GM12878 (cell line): ENCODE measurements around the gene TRIM71. TPM values are rescaled to one million over a fixed set of nuclear protein-coding genes. Genes with fewer than 3 reads are reported as not detected.

Experiments
- ATAC-seq: fragments of 200-7000 bp; cut with Tn5 transposase; 3 replicates; pipeline ENCODE4 v1.9.1; 2020; ENCODE audit warnings: mild to moderate bottlenecking, moderate library complexity
- BruUV-seq: library from RNA; stranded (reverse); fragments of 400-500 nt; replicated peaks from 2 replicates; lab custom pipeline; 2021; lab: Mats Ljungman, UMichigan
- CTCF ChIA-PET: fragments of 300-600 bp; sonication (Branson Sonifier 250); formaldehyde crosslinking; extraction: SDS; loops from one replicate; lab custom pipeline; 2021; ENCODE audit warnings: inconsistent platforms; lab: Yijun Ruan, JAX
- POLR2A ChIA-PET: fragments of 350-600 bp; formaldehyde crosslinking; extraction: SDS; loops from one replicate; lab custom pipeline; 2021; ENCODE audit warnings: inconsistent platforms; lab: Charles Lee
- RAD21 ChIA-PET: fragments of 300-600 bp; sonication (Branson Sonifier 250); formaldehyde crosslinking; loops from one replicate; lab custom pipeline; 2023; ENCODE audit warnings: antibody characterized with exemption; ENCODE audit not compliant: unreplicated experiment; lab: Charles Lee
- SMC1A ChIA-PET: fragments of 300-600 bp; sonication (Branson Sonifier 250); formaldehyde crosslinking; loops from one replicate; lab custom pipeline; 2023; ENCODE audit not compliant: unreplicated experiment, uncharacterized antibody; lab: Charles Lee
- DNase-seq: peaks from one replicate; pipeline ENCODE4 v3.0.0-alpha.2; 2011; ENCODE audit warnings: low read depth, low spot score
- FAIRE-seq: peaks from 3 replicates; lab custom pipeline; 2011; peaks lifted over from hg19 to GRCh38; lab: Jason Lieb, UNC
- H2AFZ ChIP-seq: 2 replicates; pipeline ENCODE4 v1.6.0; 2011; ENCODE audit warnings: low read depth, low read length, control low read depth; ENCODE audit not compliant: control insufficient read depth
- H3K27ac ChIP-seq: 2 replicates; pipeline ENCODE4 v1.5.1; 2011; ENCODE audit warnings: control low read depth; ENCODE audit not compliant: control insufficient read depth, insufficient read depth
- H3K27me3 ChIP-seq, 2 experiments: replicated peaks in 1 of 2; 2 replicates each; pipeline versions ENCODE4 v1.6.0 to v1.6.1; 2011; ENCODE audit warnings: low read length in 1 of 2; ENCODE audit not compliant: control insufficient read depth in 2 of 2, insufficient read depth in 2 of 2
- H3K36me3 ChIP-seq, 2 experiments: 2 replicates each; pipeline ENCODE4 v1.5.1; 2011; ENCODE audit warnings: low read length in 1 of 2; ENCODE audit not compliant: control insufficient read depth in 2 of 2, insufficient read depth in 2 of 2
- H3K4me1 ChIP-seq: 2 replicates; pipeline ENCODE4 v1.6.1; 2011; ENCODE audit warnings: mild to moderate bottlenecking, low read length, moderate library complexity, mixed read lengths; ENCODE audit not compliant: control insufficient read depth, insufficient read depth
- H3K4me2 ChIP-seq: 2 replicates; pipeline ENCODE4 v1.6.0; 2011; ENCODE audit warnings: control low read depth; ENCODE audit not compliant: control insufficient read depth, insufficient read depth
- H3K4me3 ChIP-seq: fragments of 200-600 bp; sonication (generic); 2 replicates; pipeline ENCODE4 v1.5.1; 2016
- H3K79me2 ChIP-seq: 2 replicates; pipeline ENCODE4 v1.6.0; 2011; ENCODE audit warnings: low read length; ENCODE audit not compliant: control insufficient read depth, insufficient read depth
- H3K9ac ChIP-seq: 2 replicates; pipeline ENCODE4 v1.8.0; 2011; ENCODE audit warnings: low read length, control low read depth, mixed read lengths; ENCODE audit not compliant: control insufficient read depth, insufficient read depth
- H3K9me3 ChIP-seq: replicated peaks from 3 replicates; pipeline ENCODE4 v1.5.1; 2011; ENCODE audit warnings: mild to moderate bottlenecking, low read length; ENCODE audit not compliant: control insufficient read depth, insufficient read depth
- H4K20me1 ChIP-seq: 2 replicates; pipeline ENCODE4 v1.6.0; 2011; ENCODE audit not compliant: control insufficient read depth, insufficient read depth
- BCL11A ChIP-seq: IDR thresholded peaks from 2 replicates; pipeline ENCODE4 v1.6.1; 2011; ENCODE audit warnings: low read depth, low read length
- CHD2 ChIP-seq: IDR thresholded peaks from 2 replicates; pipeline ENCODE4 v1.6.1; 2011; ENCODE audit warnings: low read depth, low read length, improper control_type of control experiment, borderline replicate concordance
- HCFC1 ChIP-seq: fragments of 150-350 bp; IDR thresholded peaks from 2 replicates; pipeline ENCODE4 v1.6.1; 2014; ENCODE audit warnings: low read length
- IKZF1 ChIP-seq: fragments of 450-650 bp; conservative IDR thresholded peaks from 2 replicates; pipeline ENCODE4 v1.6.1; 2017; ENCODE audit warnings: antibody characterized with exemption, mild to moderate bottlenecking
- KAT2A ChIP-seq: conservative IDR thresholded peaks from 2 replicates; pipeline ENCODE4 v1.6.1; 2011; ENCODE audit warnings: low read depth, low read length; ENCODE audit not compliant: control insufficient read depth
- MTA2 ChIP-seq: fragments of 450-650 bp; IDR thresholded peaks from 2 replicates; pipeline ENCODE4 v1.6.1; 2016; ENCODE audit warnings: low read depth, mild to moderate bottlenecking, moderate library complexity
- MYC ChIP-seq: IDR thresholded peaks from 2 replicates; pipeline ENCODE4 v1.6.1; 2011; ENCODE audit warnings: mild to moderate bottlenecking, low read length, moderate library complexity, inconsistent platforms; ENCODE audit not compliant: insufficient read depth, insufficient replicate concordance, insufficient read length, severe bottlenecking
- NBN ChIP-seq: fragments of 450-650 bp; IDR thresholded peaks from 2 replicates; pipeline ENCODE4 v1.6.1; 2016
- POLR2AphosphoS2 ChIP-seq: IDR thresholded peaks from 2 replicates; pipeline ENCODE4 v1.6.1; 2011; ENCODE audit warnings: low read depth, mild to moderate bottlenecking, low read length, improper control_type of control experiment, moderate library complexity
- RBBP5 ChIP-seq: fragments of 200-600 bp; sonication (generic); conservative IDR thresholded peaks from 2 replicates; pipeline ENCODE4 v1.6.1; 2016
- SIN3A ChIP-seq: IDR thresholded peaks from 2 replicates; pipeline ENCODE4 v1.6.1; 2012; ENCODE audit warnings: low read depth, low read length, improper control_type of control experiment
- STAT3 ChIP-seq: IDR thresholded peaks from 2 replicates; pipeline ENCODE4 v1.6.1; 2011; ENCODE audit warnings: low read depth, low read length, improper control_type of control experiment
- ZNF384 ChIP-seq: IDR thresholded peaks from 2 replicates; pipeline ENCODE4 v1.6.1; 2012; ENCODE audit warnings: low read depth, mild to moderate bottlenecking, low read length, improper control_type of control experiment, borderline replicate concordance
- WGBS: methylation state at CpG from one replicate; pipeline ENCODE4 v1.1.6; 2016; ENCODE audit warnings: low lambda C conversion rate; ENCODE audit not compliant: insufficient replicate concordance, insufficient coverage; ENCODE audit errors: missing lambda C conversion rate; 5-methylcytosine and 5-hydroxymethylcytosine counted together
- in situ Hi-C: fragments of 300-500 bp; cut with MboI; formaldehyde crosslinking; loops from 9 replicates; pipeline ENCODE4 v1.14.3; 2018; ENCODE audit warnings: mixed read lengths
- intact Hi-C: fragments of 100-400 bp; cut with micrococcal nuclease; formaldehyde crosslinking; loops from one replicate; pipeline ENCODE4 v1.14.2; 2022; ENCODE audit not compliant: unreplicated experiment
- polyA plus RNA-seq, 11 experiments: library from polyadenylated mRNA; depleted of rRNA in 4 of 11; unstranded in 6 of 11; stranded (reverse) in 5 of 11; fragments of >200 nt; fragmentation: Nextera tagmentation in 4 of 11; fragmentation: Illumina TruSeq in 1 of 11; extraction: Ambion mirVana in 4 of 11; extraction: Trizol in 1 of 11; gene quantifications; 1 replicate in 1 of 11; 2 replicates in 10 of 11; pipeline versions ENCODE4 v1.2.1 to v1.2.3, GENCODE V29; 2011 to 2016; ENCODE audit warnings: inconsistent platforms in 2 of 11, missing spikeins in 2 of 11, low read depth in 1 of 11
- total RNA-seq, 4 experiments: library from RNA; depleted of rRNA in 3 of 4; stranded (reverse); fragments of >200 nt in 3 of 4; fragmentation: Illumina TruSeq in 1 of 4; extraction: Trizol in 1 of 4; gene quantifications; 2 replicates each; pipeline versions ENCODE4 v1.2.1 to v1.2.3, GENCODE V29; 2013 to 2021
- TF ChIP-seq, protein P1 (sequence below): IDR thresholded peaks from 2 replicates; pipeline ENCODE4 v1.6.1; 2011; ENCODE audit warnings: borderline replicate concordance, low read depth, mild to moderate bottlenecking, moderate library complexity, mixed read lengths, low read length; ENCODE audit not compliant: insufficient read depth; ENCODE audit errors: extremely low read length
- TF ChIP-seq, protein P2 (sequence below): fragments of 450-650 bp; IDR thresholded peaks from 2 replicates; pipeline ENCODE4 v1.6.1; 2017; ENCODE audit warnings: low read depth, mild to moderate bottlenecking, moderate library complexity
- TF ChIP-seq, protein P3 (sequence below): fragments of 450-650 bp; IDR thresholded peaks from 2 replicates; pipeline ENCODE4 v1.6.1; 2018; ENCODE audit warnings: mild to moderate bottlenecking, low read depth, moderate library complexity; ENCODE audit not compliant: partially characterized antibody

TRIM71 gene
- total and polyA plus RNA-seq, 10 of the 15 experiments (the other 5 are each of a cell fraction or from before 2014, with no cell fraction given) = 0.02 to 1.8 (median 0.16) TPM

DNA sequence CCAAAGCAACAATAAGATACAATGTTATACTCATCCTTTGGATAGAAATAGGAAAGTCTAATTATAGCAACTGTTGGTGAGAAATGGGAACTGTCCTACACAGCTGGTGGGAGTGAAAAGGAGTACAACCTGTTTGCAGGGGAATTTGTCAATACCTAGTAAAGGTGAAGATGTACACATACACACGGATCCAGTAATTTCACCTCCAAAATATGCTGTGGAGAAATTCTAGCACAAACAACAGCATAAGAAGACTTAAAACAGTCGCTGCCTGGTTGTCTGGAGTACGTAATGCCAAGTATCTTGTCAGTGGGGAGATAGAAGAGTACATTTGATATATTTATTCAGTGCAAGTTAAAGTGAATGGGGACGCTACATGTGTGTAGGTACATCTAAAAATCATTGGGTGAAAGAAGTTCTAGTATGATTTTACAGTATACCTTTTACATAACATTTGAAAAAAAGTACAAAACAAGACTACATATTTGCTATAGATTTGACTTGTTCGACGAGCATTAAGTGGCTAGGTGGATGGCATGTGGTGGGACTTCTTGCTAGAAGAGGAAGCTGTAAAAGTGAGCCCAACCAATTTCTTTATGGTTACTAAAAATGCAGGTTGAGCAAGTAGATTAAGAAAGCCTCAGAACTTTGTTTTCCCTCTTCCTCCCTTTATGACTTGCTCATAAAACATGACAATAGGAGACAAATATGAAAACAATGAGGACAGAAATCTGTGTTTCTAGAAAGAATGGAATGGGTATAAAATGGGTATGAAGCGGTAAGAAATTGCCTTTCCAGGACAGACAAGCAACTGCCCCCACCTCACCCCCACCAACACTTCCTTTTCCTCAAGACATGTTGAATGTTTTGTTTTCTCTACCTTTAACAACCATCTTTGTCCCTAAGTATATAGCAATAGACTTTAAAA lies 83.5 kb downstream of the TRIM71 start:
- ChIA-PET RAD21 (interaction anchor here (0.7 kb wide), 2 partner anchors 110 to 1063 kb away, joined by 3 read pairs; no protein-coding TSS in a partner anchor), SMC1A (interaction anchor here (0.7 to 1.7 kb wide), 5 partner anchors 11 to 18 kb away, joined by 3 to 6 read pairs (median 3); no protein-coding TSS in a partner anchor), POLR2A (no interaction called here), CTCF (interaction anchor here (1.2 to 3.5 kb wide), 4 partner anchors 12 to 28 kb away, joined by 3 to 43 read pairs (median 8); no protein-coding TSS in a partner anchor)
- no peak overlapping the region for H3K9ac ChIP-seq
- DNase-seq (no peak), FAIRE-seq (no peak), ATAC-seq (no peak)
- intact Hi-C loops = loop anchor here (10.0 kb wide), 2 partner anchors 86 to 166 kb away; partner anchors contain the start of gene TRIM71
- H3K4me1 ChIP-seq = no peaks in the 10 kb centered on the region; the same call in 1 of the 2 replicates
- H3K9me3 ChIP-seq = no peaks in the 10 kb centered on the region
- 36% methylated on average over 7 of the region's 7 CpGs for WGBS
- H2AFZ ChIP-seq = no peak overlapping the region
- BruUV-seq = no TSS peak
- H3K4me2 ChIP-seq = no peak overlapping the region
- no peaks in the 10 kb centered on the region for H4K20me1 ChIP-seq
- no peaks in the 10 kb centered on the region for H3K36me3 ChIP-seq
- no peaks in the 10 kb centered on the region for H3K27me3 ChIP-seq
- H3K4me3 ChIP-seq = no peak overlapping the region
- no peak overlapping the region for H3K27ac ChIP-seq
- in situ Hi-C loops = no loop called here
- no peaks in the 10 kb centered on the region for H3K79me2 ChIP-seq
- TF ChIP-seq POLR2AphosphoS2 (no peak), STAT3 (no peak), CHD2 (no peak), BCL11A (no peak), ZNF384 (no peak), MYC (no peak), RBBP5 (no peak), MTA2 (no peak), HCFC1 (no peak), IKZF1 (no peak), KAT2A (no peak), SIN3A (no peak), NBN (no peak)
- TF ChIP-seq, protein P1, sequence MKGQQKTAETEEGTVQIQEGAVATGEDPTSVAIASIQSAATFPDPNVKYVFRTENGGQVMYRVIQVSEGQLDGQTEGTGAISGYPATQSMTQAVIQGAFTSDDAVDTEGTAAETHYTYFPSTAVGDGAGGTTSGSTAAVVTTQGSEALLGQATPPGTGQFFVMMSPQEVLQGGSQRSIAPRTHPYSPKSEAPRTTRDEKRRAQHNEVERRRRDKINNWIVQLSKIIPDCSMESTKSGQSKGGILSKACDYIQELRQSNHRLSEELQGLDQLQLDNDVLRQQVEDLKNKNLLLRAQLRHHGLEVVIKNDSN = no peak
- TF ChIP-seq, protein P2, sequence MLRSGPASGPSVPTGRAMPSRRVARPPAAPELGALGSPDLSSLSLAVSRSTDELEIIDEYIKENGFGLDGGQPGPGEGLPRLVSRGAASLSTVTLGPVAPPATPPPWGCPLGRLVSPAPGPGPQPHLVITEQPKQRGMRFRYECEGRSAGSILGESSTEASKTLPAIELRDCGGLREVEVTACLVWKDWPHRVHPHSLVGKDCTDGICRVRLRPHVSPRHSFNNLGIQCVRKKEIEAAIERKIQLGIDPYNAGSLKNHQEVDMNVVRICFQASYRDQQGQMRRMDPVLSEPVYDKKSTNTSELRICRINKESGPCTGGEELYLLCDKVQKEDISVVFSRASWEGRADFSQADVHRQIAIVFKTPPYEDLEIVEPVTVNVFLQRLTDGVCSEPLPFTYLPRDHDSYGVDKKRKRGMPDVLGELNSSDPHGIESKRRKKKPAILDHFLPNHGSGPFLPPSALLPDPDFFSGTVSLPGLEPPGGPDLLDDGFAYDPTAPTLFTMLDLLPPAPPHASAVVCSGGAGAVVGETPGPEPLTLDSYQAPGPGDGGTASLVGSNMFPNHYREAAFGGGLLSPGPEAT = no peak
- TF ChIP-seq, protein P3, sequence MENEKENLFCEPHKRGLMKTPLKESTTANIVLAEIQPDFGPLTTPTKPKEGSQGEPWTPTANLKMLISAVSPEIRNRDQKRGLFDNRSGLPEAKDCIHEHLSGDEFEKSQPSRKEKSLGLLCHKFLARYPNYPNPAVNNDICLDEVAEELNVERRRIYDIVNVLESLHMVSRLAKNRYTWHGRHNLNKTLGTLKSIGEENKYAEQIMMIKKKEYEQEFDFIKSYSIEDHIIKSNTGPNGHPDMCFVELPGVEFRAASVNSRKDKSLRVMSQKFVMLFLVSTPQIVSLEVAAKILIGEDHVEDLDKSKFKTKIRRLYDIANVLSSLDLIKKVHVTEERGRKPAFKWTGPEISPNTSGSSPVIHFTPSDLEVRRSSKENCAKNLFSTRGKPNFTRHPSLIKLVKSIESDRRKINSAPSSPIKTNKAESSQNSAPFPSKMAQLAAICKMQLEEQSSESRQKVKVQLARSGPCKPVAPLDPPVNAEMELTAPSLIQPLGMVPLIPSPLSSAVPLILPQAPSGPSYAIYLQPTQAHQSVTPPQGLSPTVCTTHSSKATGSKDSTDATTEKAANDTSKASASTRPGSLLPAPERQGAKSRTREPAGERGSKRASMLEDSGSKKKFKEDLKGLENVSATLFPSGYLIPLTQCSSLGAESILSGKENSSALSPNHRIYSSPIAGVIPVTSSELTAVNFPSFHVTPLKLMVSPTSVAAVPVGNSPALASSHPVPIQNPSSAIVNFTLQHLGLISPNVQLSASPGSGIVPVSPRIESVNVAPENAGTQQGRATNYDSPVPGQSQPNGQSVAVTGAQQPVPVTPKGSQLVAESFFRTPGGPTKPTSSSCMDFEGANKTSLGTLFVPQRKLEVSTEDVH = no peak
